ENCODE results near the gene TAF15. TPM values are rescaled to one million over a fixed set of nuclear protein-coding genes. Genes with fewer than 3 reads are reported as not detected.

Gene TAF15
- total and polyA plus RNA-seq, 4 experiments from 2014 or later, result 11.2 to 242 (median 131) TPM

GRCh38 chr17:35855965-35856364 is 46.7 kb downstream of the TAF15 start:
- H3K4me1 ChIP-seq (ENCODE audit: insufficient read depth, low read length), result no peaks in the 10 kb centered on the region
- ChIA-PET CTCF (ENCODE audit: partially characterized antibody) (interaction anchor here (0.9 to 1.4 kb wide), 5 partner anchors 9 to 113 kb away, joined by 3 read pairs; no protein-coding TSS in a partner anchor), POLR2A (ENCODE audit: partially characterized antibody) (interaction anchor here (0.9 to 1.0 kb wide), 3 partner anchors 9 to 43 kb away, joined by 3 read pairs; no protein-coding TSS in a partner anchor)
- no peaks in the 10 kb centered on the region for H3K36me3 ChIP-seq (ENCODE audit: insufficient read depth, low read length)
- peaks cover 0 to 2% (median 0%) of the 10 kb centered on the region in 8 donors for H3K9me3 Mint-ChIP-seq
- H3K36me3 Mint-ChIP-seq, result peaks cover 7 to 8% of the 10 kb centered on the region in 2 donors
- no peak for DNase-seq
- H3K4me3 ChIP-seq (ENCODE audit: low read length in 2 of 2), result no peak overlapping the region
- no peak overlapping the region for H3K4me3 Mint-ChIP-seq
- intact Hi-C loops (cut with micrococcal nuclease), result no loop called here
- peaks cover 0 to 21% (median 10%) of the 10 kb centered on the region in 4 donors for H3K4me1 Mint-ChIP-seq
- H3K27ac ChIP-seq (ENCODE audit: low read depth, low read length), result no peak overlapping the region
- H3K9me3 ChIP-seq (ENCODE audit: control insufficient read depth in 1 of 2, low read length in 2 of 2), result no peaks in the 10 kb centered on the region
- H3K27me3 Mint-ChIP-seq, result no peaks in the 10 kb centered on the region
- no peaks in the 10 kb centered on the region for H3K27me3 ChIP-seq (ENCODE audit: insufficient read depth, low read length)
- H3K27ac Mint-ChIP-seq, result peak overlapping the region in 6 of 7 donors; percentile 3 to 73 (median 49)

- CTCF ChIA-PET (ENCODE audit: partially characterized antibody), result interaction anchor here (0.9 to 1.4 kb wide), 3 partner anchors 9 to 30 kb away, joined by 3 read pairs; no protein-coding TSS in a partner anchor
- Histone ChIP-seq H3K4me3 (ENCODE audit: low read length in 2 of 2) (no peak overlapping the region), H3K27ac (ENCODE audit: low read depth, low read length) (no peak overlapping the region), H3K36me3 (ENCODE audit: insufficient read depth, low read length) (no peaks in the 10 kb centered on the region), H3K27me3 (ENCODE audit: insufficient read depth, low read length) (no peaks in the 10 kb centered on the region), H3K9me3 (ENCODE audit: control insufficient read depth in 1 of 2, low read length in 2 of 2) (no peaks in the 10 kb centered on the region), H3K4me1 (ENCODE audit: insufficient read depth, low read length) (no peaks in the 10 kb centered on the region)
- H3K4me3 Mint-ChIP-seq, result no peak overlapping the region
- intact Hi-C loops (cut with micrococcal nuclease), result no loop called here
- peaks cover 0 to 2% (median 0%) of the 10 kb centered on the region in 8 donors for H3K9me3 Mint-ChIP-seq
- H3K27me3 Mint-ChIP-seq, result no peaks in the 10 kb centered on the region
- peaks cover 0 to 16% (median 7%) of the 10 kb centered on the region in 4 donors for H3K4me1 Mint-ChIP-seq
- H3K36me3 Mint-ChIP-seq, result peaks cover 4 to 7% of the 10 kb centered on the region in 2 donors
- H3K27ac Mint-ChIP-seq, result peak overlapping the region in 4 of 7 donors; percentile 7 to 18 (median 8)
- POLR2A ChIA-PET (ENCODE audit: partially characterized antibody), result interaction anchor here (0.9 to 1.3 kb wide), 4 partner anchors 8 to 42 kb away, joined by 3 to 5 read pairs (median 3); no protein-coding TSS in a partner anchor
- DNase-seq, result no peak
Observed at GRCh38 chr17:35856603-35857002, 47.3 kb downstream of the TAF15 start.

GRCh38 chr17:35864853-35865252 is 55.6 kb downstream of the TAF15 start:
- CTCF ChIA-PET (ENCODE audit: partially characterized antibody), result interaction anchor here (0.9 to 2.1 kb wide), 4 partner anchors 11 to 101 kb away, joined by 3 to 6 read pairs (median 4); no protein-coding TSS in a partner anchor
- Histone ChIP-seq H3K27ac (ENCODE audit: low read depth, low read length) (no peak overlapping the region), H3K36me3 (ENCODE audit: insufficient read depth, low read length) (no peaks in the 10 kb centered on the region), H3K27me3 (ENCODE audit: insufficient read depth, low read length) (no peaks in the 10 kb centered on the region), H3K9me3 (ENCODE audit: control insufficient read depth in 1 of 2, low read length in 2 of 2) (no peaks in the 10 kb centered on the region), H3K4me3 (ENCODE audit: low read length in 2 of 2) (no peak overlapping the region), H3K4me1 (ENCODE audit: insufficient read depth, low read length) (peaks cover 11% of the 10 kb centered on the region)
- intact Hi-C loops (cut with micrococcal nuclease), result no loop called here
- Mint-ChIP-seq H3K4me1 (peaks cover 2 to 20% (median 12%) of the 10 kb centered on the region in 4 donors), H3K27ac (peak overlapping the region in 1 of 7 donors; percentile 56), H3K36me3 (peaks cover 2 to 6% of the 10 kb centered on the region in 2 donors), H3K9me3 (no peaks in the 10 kb centered on the region), H3K4me3 (no peak overlapping the region), H3K27me3 (no peaks in the 10 kb centered on the region)
- POLR2A ChIA-PET (ENCODE audit: partially characterized antibody), result interaction anchor here (1.2 kb wide), 1 partner anchor 9 kb away, joined by 3 read pairs; no protein-coding TSS in a partner anchor
- no peak for DNase-seq

GRCh38 chr17:35865412-35866340 is 56.4 kb downstream of the TAF15 start:
- H3K4me1 ChIP-seq (ENCODE audit: insufficient read depth, low read length), result peaks cover 11% of the 10 kb centered on the region
- Mint-ChIP-seq H3K27me3 (no peaks in the 10 kb centered on the region), H3K27ac (peak overlapping the region in 4 of 7 donors; percentile 14 to 74 (median 64)), H3K4me1 (peaks cover 2 to 20% (median 13%) of the 10 kb centered on the region in 4 donors), H3K9me3 (no peaks in the 10 kb centered on the region), H3K36me3 (peaks cover 4 to 6% of the 10 kb centered on the region in 2 donors), H3K4me3 (no peak overlapping the region)
- no peak overlapping the region for H3K27ac ChIP-seq (ENCODE audit: low read depth, low read length)
- intact Hi-C loops (cut with micrococcal nuclease), result no loop called here
- H3K9me3 ChIP-seq (ENCODE audit: control insufficient read depth in 1 of 2, low read length in 2 of 2), result no peaks in the 10 kb centered on the region
- H3K4me3 ChIP-seq (ENCODE audit: low read length in 2 of 2), result no peak overlapping the region
- no peak for DNase-seq
- H3K27me3 ChIP-seq (ENCODE audit: insufficient read depth, low read length), result no peaks in the 10 kb centered on the region
- ChIA-PET CTCF (ENCODE audit: partially characterized antibody) (interaction anchor here (1.1 to 2.1 kb wide), 3 partner anchors 10 to 101 kb away, joined by 3 to 6 read pairs (median 4); no protein-coding TSS in a partner anchor), POLR2A (ENCODE audit: partially characterized antibody) (interaction anchor here (1.0 to 1.2 kb wide), 2 partner anchors 9 to 32 kb away, joined by 3 read pairs; no protein-coding TSS in a partner anchor)
- H3K36me3 ChIP-seq (ENCODE audit: insufficient read depth, low read length), result no peaks in the 10 kb centered on the region

GRCh38 chr17:35866341-35866950 is 57.2 kb downstream of the TAF15 start:
- H3K27me3 ChIP-seq (ENCODE audit: insufficient read depth, low read length), result no peaks in the 10 kb centered on the region
- H3K9me3 ChIP-seq (ENCODE audit: control insufficient read depth in 1 of 2, low read length in 2 of 2), result no peaks in the 10 kb centered on the region
- Mint-ChIP-seq H3K4me1 (peaks cover 7 to 27% (median 18%) of the 10 kb centered on the region in 4 donors), H3K27me3 (no peaks in the 10 kb centered on the region), H3K9me3 (no peaks in the 10 kb centered on the region), H3K36me3 (peaks cover 4 to 6% of the 10 kb centered on the region in 2 donors), H3K4me3 (no peak overlapping the region), H3K27ac (no peak overlapping the region)
- H3K36me3 ChIP-seq (ENCODE audit: insufficient read depth, low read length), result no peaks in the 10 kb centered on the region
- POLR2A ChIA-PET (ENCODE audit: partially characterized antibody), result interaction anchor here (1.0 kb wide), 1 partner anchor 32 kb away, joined by 3 read pairs; no protein-coding TSS in a partner anchor
- no peak overlapping the region for H3K4me3 ChIP-seq (ENCODE audit: low read length in 2 of 2)
- peaks cover 15% of the 10 kb centered on the region for H3K4me1 ChIP-seq (ENCODE audit: insufficient read depth, low read length)
- CTCF ChIA-PET (ENCODE audit: partially characterized antibody), result interaction anchor here (0.8 kb wide), 1 partner anchor 20 kb away, joined by 3 read pairs; no protein-coding TSS in a partner anchor
- no peak overlapping the region for H3K27ac ChIP-seq (ENCODE audit: low read depth, low read length)
- intact Hi-C loops (cut with micrococcal nuclease), result no loop called here
- DNase-seq, result no peak

- Mint-ChIP-seq H3K4me1 (peaks cover 8 to 35% (median 24%) of the 10 kb centered on the region in 4 donors), H3K9me3 (no peaks in the 10 kb centered on the region), H3K27me3 (no peaks in the 10 kb centered on the region), H3K27ac (no peak overlapping the region), H3K4me3 (no peak overlapping the region), H3K36me3 (peaks cover 10 to 12% of the 10 kb centered on the region in 2 donors)
- ChIA-PET POLR2A (ENCODE audit: partially characterized antibody) (interaction anchor here (1.3 to 5.4 kb wide), 2 partner anchors 12 to 22 kb away, joined by 3 to 52 read pairs; no protein-coding TSS in a partner anchor), CTCF (ENCODE audit: partially characterized antibody) (interaction anchor here (0.8 to 5.6 kb wide), 2 partner anchors 18 to 21 kb away, joined by 3 to 24 read pairs; no protein-coding TSS in a partner anchor)
- Histone ChIP-seq H3K4me3 (ENCODE audit: low read length in 2 of 2) (no peak overlapping the region), H3K27ac (ENCODE audit: low read depth, low read length) (no peak overlapping the region), H3K27me3 (ENCODE audit: insufficient read depth, low read length) (no peaks in the 10 kb centered on the region), H3K36me3 (ENCODE audit: insufficient read depth, low read length) (no peaks in the 10 kb centered on the region), H3K9me3 (ENCODE audit: control insufficient read depth in 1 of 2, low read length in 2 of 2) (no peaks in the 10 kb centered on the region), H3K4me1 (ENCODE audit: insufficient read depth, low read length) (peaks cover 15% of the 10 kb centered on the region)
- intact Hi-C loops (cut with micrococcal nuclease), result no loop called here
- DNase-seq, result no peak
Observed at GRCh38 chr17:35867574-35867973, 58.3 kb downstream of the TAF15 start.

Data from CD4-positive, alpha-beta memory T cell (primary cell).